HepG2 (cell line): ENCODE results near the gene WDR54. TPM values are rescaled to one million over a fixed set of nuclear protein-coding genes. Genes with fewer than 3 reads are reported as not detected.
A peak's percentile ranks its signal among the peaks of the same experiment; 100 is the strongest.

ENCODE experiments used
- ARNT ChIP-seq: fragments of 450-650 bp; IDR thresholded peaks from 2 replicates; pipeline ENCODE4 v1.6.1; 2017
- ATRX ChIP-seq: sonication (generic); formaldehyde crosslinking; IDR thresholded peaks from 2 replicates; pipeline ENCODE4 v1.4.0; 2020; ENCODE audit warnings: missing genetic modification reagents, borderline replicate concordance
- CBX5 ChIP-seq: sonication (generic); formaldehyde crosslinking; IDR thresholded peaks from 2 replicates; pipeline ENCODE4 v1.4.0; 2020; ENCODE audit warnings: missing genetic modification reagents, borderline replicate concordance
- ELF3 ChIP-seq: IDR thresholded peaks from 2 replicates; pipeline ENCODE4 v1.6.1; 2016; ENCODE audit warnings: missing genetic modification reagents, missing compliant biosample characterization
- HIVEP1 ChIP-seq: sonication (generic); formaldehyde crosslinking; IDR thresholded peaks from 2 replicates; pipeline ENCODE4 v1.4.0; 2020; ENCODE audit warnings: mild to moderate bottlenecking, missing genetic modification reagents
- ISL2 ChIP-seq: sonication (generic); formaldehyde crosslinking; IDR thresholded peaks from 2 replicates; pipeline ENCODE4 v1.5.0; 2020; ENCODE audit warnings: missing genetic modification reagents
- RARA ChIP-seq: IDR thresholded peaks from 2 replicates; pipeline ENCODE4 v1.6.1; 2016; ENCODE audit warnings: missing genetic modification reagents, missing compliant biosample characterization
- SALL1 ChIP-seq: sonication (generic); formaldehyde crosslinking; IDR thresholded peaks from 2 replicates; pipeline ENCODE4 v1.8.0; 2022; ENCODE audit warnings: mild to moderate bottlenecking, missing genetic modification reagents
- ZBTB7A ChIP-seq: sonication (generic); formaldehyde crosslinking; IDR thresholded peaks from 2 replicates; pipeline ENCODE4 v1.8.0; 2022; ENCODE audit warnings: mild to moderate bottlenecking, missing genetic modification reagents
- ZFP37 ChIP-seq: sonication (generic); formaldehyde crosslinking; IDR thresholded peaks from 2 replicates; pipeline ENCODE4 v1.4.0; 2020; ENCODE audit warnings: missing genetic modification reagents, borderline replicate concordance
- ZKSCAN8 ChIP-seq: IDR thresholded peaks from 2 replicates; pipeline ENCODE4 v1.6.1; 2016; ENCODE audit warnings: borderline replicate concordance, missing genetic modification reagents, missing compliant biosample characterization
- ZNF367 ChIP-seq: sonication (generic); formaldehyde crosslinking; IDR thresholded peaks from 2 replicates; pipeline ENCODE4 v1.4.0; 2020; ENCODE audit warnings: missing genetic modification reagents, borderline replicate concordance
- ZNF558 ChIP-seq: sonication (generic); formaldehyde crosslinking; IDR thresholded peaks from 2 replicates; pipeline ENCODE4 v1.9.0; 2022; ENCODE audit warnings: mild to moderate bottlenecking, missing genetic modification reagents, borderline replicate concordance
- polyA plus RNA-seq, 8 experiments: library from polyadenylated mRNA; depleted of rRNA in 3 of 8; stranded (reverse) in 7 of 8; unstranded in 1 of 8; fragments of >200 nt; fragmentation: Illumina TruSeq in 4 of 8; extraction: Trizol in 4 of 8; gene quantifications; 2 replicates each; pipeline versions ENCODE4 v1.2.1 to v1.2.3, GENCODE V29; 2011 to 2016; ENCODE audit warnings: low read depth in 4 of 8, missing spikeins in 1 of 8, mixed read lengths in 1 of 8; ENCODE audit not compliant: insufficient read depth in 1 of 8
- total RNA-seq, 5 experiments: library from RNA; depleted of rRNA; stranded (reverse); fragments of >200 nt; fragmentation: Illumina TruSeq; extraction: Trizol; gene quantifications; 2 replicates each; pipeline ENCODE4 v1.2.3, GENCODE V29; 2016; ENCODE audit warnings: low read depth in 1 of 5
- TF ChIP-seq, protein P1 (sequence below): sonication (generic); formaldehyde crosslinking; IDR thresholded peaks from 2 replicates; pipeline ENCODE4 v1.4.0; 2020; ENCODE audit warnings: missing genetic modification reagents
- TF ChIP-seq, protein P2 (sequence below): sonication (generic); formaldehyde crosslinking; IDR thresholded peaks from 2 replicates; pipeline ENCODE4 v1.4.0; 2020; ENCODE audit warnings: mild to moderate bottlenecking, low read depth, missing genetic modification reagents
- TF ChIP-seq, protein P3 (sequence below): sonication (generic); formaldehyde crosslinking; IDR thresholded peaks from 2 replicates; pipeline ENCODE4 v1.5.1; 2020; ENCODE audit warnings: missing genetic modification reagents, mild to moderate bottlenecking, borderline replicate concordance
- TF ChIP-seq, protein P4 (sequence below): IDR thresholded peaks from 2 replicates; pipeline ENCODE4 v1.6.1; 2016; ENCODE audit warnings: low read depth, control low read depth
- TF ChIP-seq, protein P5 (sequence below): sonication (generic); formaldehyde crosslinking; conservative IDR thresholded peaks from 2 replicates; pipeline ENCODE4 v1.8.0; 2022; ENCODE audit warnings: low read depth, missing genetic modification reagents
- TF ChIP-seq, protein P6 (sequence below): IDR thresholded peaks from 2 replicates; pipeline ENCODE4 v1.6.1; 2016; ENCODE audit warnings: missing biosample characterization, missing genetic modification reagents, low read depth
- TF ChIP-seq, protein P7 (sequence below): sonication (generic); formaldehyde crosslinking; IDR thresholded peaks from 2 replicates; pipeline ENCODE4 v1.5.0; 2020; ENCODE audit warnings: missing genetic modification reagents

Gene WDR54
- total and polyA plus RNA-seq, 2 of the 13 experiments (the other 11 are each of a cell fraction or from before 2014, with no cell fraction given): 2.0 to 17.3 TPM

DNA sequence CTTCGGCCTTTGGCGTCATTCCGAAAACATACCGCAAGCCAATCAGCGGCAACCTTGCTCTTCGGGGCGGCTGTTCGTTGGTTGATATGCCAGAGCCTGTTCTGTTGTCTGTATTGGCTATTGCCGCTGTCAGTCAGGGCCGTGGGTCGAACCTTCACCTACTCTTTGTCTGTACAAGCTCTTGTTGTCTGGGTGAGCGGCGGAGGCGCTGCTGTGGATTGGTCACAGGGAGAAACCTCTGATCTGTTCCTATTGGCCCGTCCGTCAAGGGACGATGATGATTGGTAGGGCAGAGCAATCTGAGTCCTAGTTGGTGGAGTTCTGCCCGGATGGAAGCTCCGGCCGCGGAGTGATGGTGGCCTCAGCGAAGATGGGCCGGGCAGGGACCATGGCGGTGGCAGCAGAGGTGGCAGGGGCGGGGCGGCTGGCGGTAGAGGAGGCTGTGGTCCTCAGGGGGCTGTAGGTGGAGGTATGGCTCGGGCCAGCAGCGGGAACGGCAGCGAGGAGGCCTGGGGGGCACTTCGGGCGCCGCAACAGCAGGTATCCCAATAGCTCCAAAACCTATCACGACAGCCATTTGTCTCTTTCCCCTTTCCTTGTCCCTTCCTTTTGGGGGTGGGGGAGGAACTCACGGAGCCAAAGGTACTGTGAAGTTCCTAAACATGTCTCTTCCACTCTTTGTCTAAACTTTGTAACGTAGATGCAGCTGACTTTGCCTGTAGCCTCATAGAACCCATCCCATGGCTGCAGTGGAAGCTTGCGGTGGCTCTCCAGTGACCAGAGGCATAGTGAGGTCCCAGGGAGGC, 36.8 kb downstream of the WDR54 start, which contains the start of gene WBP1 (continued):
- TF ChIP-seq, protein P1, sequence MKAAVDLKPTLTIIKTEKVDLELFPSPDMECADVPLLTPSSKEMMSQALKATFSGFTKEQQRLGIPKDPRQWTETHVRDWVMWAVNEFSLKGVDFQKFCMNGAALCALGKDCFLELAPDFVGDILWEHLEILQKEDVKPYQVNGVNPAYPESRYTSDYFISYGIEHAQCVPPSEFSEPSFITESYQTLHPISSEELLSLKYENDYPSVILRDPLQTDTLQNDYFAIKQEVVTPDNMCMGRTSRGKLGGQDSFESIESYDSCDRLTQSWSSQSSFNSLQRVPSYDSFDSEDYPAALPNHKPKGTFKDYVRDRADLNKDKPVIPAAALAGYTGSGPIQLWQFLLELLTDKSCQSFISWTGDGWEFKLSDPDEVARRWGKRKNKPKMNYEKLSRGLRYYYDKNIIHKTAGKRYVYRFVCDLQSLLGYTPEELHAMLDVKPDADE (CRISPR knock-in tag): no peak
- TF ChIP-seq SALL1 (CRISPR knock-in tag) (peak; percentile 16; the same call in 1 of the 2 replicates), ISL2 (CRISPR knock-in tag) (peak; percentile 9; the same call in 1 of the 2 replicates), ZNF558 (CRISPR knock-in tag) (no peak), HIVEP1 (no peak), ATRX (CRISPR knock-in tag) (no peak), ZNF367 (CRISPR knock-in tag) (no peak), ZKSCAN8 (CRISPR knock-in tag) (no peak), CBX5 (CRISPR knock-in tag) (no peak), ARNT (no peak), ZFP37 (CRISPR knock-in tag) (0 out of 2 replicates have a peak, but pooled peaks have one; percentile 47), ELF3 (CRISPR knock-in tag) (no peak), ZBTB7A (CRISPR knock-in tag) (no peak), RARA (CRISPR knock-in tag) (0 out of 2 replicates have a peak, but pooled peaks have one; percentile 10)
- TF ChIP-seq, protein P2, sequence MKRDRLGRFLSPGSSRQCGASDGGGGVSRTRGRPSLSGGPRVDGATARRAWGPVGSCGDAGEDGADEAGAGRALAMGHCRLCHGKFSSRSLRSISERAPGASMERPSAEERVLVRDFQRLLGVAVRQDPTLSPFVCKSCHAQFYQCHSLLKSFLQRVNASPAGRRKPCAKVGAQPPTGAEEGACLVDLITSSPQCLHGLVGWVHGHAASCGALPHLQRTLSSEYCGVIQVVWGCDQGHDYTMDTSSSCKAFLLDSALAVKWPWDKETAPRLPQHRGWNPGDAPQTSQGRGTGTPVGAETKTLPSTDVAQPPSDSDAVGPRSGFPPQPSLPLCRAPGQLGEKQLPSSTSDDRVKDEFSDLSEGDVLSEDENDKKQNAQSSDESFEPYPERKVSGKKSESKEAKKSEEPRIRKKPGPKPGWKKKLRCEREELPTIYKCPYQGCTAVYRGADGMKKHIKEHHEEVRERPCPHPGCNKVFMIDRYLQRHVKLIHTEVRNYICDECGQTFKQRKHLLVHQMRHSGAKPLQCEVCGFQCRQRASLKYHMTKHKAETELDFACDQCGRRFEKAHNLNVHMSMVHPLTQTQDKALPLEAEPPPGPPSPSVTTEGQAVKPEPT (CRISPR knock-in tag): no peak
- TF ChIP-seq, protein P3, sequence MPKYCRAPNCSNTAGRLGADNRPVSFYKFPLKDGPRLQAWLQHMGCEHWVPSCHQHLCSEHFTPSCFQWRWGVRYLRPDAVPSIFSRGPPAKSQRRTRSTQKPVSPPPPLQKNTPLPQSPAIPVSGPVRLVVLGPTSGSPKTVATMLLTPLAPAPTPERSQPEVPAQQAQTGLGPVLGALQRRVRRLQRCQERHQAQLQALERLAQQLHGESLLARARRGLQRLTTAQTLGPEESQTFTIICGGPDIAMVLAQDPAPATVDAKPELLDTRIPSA (CRISPR knock-in tag): no peak
- TF ChIP-seq, protein P4, sequence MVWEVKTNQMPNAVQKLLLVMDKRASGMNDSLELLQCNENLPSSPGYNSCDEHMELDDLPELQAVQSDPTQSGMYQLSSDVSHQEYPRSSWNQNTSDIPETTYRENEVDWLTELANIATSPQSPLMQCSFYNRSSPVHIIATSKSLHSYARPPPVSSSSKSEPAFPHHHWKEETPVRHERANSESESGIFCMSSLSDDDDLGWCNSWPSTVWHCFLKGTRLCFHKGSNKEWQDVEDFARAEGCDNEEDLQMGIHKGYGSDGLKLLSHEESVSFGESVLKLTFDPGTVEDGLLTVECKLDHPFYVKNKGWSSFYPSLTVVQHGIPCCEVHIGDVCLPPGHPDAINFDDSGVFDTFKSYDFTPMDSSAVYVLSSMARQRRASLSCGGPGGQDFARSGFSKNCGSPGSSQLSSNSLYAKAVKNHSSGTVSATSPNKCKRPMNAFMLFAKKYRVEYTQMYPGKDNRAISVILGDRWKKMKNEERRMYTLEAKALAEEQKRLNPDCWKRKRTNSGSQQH (CRISPR knock-in tag): no peak
- TF ChIP-seq, protein P5, sequence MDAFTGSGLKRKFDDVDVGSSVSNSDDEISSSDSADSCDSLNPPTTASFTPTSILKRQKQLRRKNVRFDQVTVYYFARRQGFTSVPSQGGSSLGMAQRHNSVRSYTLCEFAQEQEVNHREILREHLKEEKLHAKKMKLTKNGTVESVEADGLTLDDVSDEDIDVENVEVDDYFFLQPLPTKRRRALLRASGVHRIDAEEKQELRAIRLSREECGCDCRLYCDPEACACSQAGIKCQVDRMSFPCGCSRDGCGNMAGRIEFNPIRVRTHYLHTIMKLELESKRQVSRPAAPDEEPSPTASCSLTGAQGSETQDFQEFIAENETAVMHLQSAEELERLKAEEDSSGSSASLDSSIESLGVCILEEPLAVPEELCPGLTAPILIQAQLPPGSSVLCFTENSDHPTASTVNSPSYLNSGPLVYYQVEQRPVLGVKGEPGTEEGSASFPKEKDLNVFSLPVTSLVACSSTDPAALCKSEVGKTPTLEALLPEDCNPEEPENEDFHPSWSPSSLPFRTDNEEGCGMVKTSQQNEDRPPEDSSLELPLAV: no peak
- TF ChIP-seq, protein P6, sequence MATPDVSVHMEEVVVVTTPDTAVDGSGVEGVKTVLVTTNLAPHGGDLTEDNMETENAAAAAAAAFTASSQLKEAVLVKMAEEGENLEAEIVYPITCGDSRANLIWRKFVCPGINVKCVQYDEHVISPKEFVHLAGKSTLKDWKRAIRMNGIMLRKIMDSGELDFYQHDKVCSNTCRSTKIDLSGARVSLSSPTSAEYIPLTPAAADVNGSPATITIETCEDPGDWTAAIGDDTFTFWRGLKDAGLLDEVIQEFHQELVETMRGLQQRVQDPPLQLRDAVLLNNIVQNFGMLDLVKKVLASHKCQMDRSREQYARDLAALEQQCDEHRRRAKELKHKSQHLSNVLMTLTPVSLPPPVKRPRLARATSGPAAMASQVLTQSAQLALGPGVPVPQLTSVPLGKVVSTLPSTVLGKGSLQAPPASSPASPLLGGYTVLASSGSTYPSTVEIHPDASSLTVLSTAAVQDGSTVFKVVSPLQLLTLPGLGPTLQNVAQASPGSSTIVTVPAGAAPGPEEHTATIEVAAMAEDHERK (CRISPR knock-in tag): no peak
- TF ChIP-seq, protein P7, sequence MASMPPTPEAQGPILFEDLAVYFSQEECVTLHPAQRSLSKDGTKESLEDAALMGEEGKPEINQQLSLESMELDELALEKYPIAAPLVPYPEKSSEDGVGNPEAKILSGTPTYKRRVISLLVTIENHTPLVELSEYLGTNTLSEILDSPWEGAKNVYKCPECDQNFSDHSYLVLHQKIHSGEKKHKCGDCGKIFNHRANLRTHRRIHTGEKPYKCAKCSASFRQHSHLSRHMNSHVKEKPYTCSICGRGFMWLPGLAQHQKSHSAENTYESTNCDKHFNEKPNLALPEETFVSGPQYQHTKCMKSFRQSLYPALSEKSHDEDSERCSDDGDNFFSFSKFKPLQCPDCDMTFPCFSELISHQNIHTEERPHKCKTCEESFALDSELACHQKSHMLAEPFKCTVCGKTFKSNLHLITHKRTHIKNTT (CRISPR knock-in tag): no peak
